OCI-LY3 (cell line): Measurements from ENCODE around the gene BLCAP.

ENCODE experiments used
- H2AFZ ChIP-seq: fragments of 200-600, 300-600 bp; shearing (Covaris generic); 2 replicates; pipeline ENCODE4 v1.6.0; 2014; ENCODE audit warnings: antibody characterized with exemption, low read depth, low read length
- H3K27ac ChIP-seq: fragments of 200-600, 300-600 bp; sonication (generic); 2 replicates; pipeline ENCODE4 v1.5.1; 2014; ENCODE audit warnings: mild to moderate bottlenecking, low read length, moderate library complexity, mixed read lengths
- H3K27me3 ChIP-seq: fragments of 200-600, 300-600 bp; sonication (generic); 2 replicates; pipeline ENCODE4 v1.6.1; 2014; ENCODE audit warnings: low read depth, low read length, mixed read lengths
- H3K36me3 ChIP-seq: fragments of 200-600, 300-600 bp; sonication (generic); replicated peaks from 2 replicates; pipeline ENCODE3; 2014; ENCODE audit warnings: low read depth, low read length, mixed read lengths
- H3K4me1 ChIP-seq: fragments of 300-600, 200-600 bp; sonication (generic); 2 replicates; pipeline ENCODE4 v1.6.1; 2014; ENCODE audit warnings: low read length, mixed read lengths
- H3K4me2 ChIP-seq: fragments of 200-600, 300-600 bp; sonication (generic); 2 replicates; pipeline ENCODE4 v1.6.1; 2014; ENCODE audit warnings: low read length, mixed read lengths
- H3K4me3 ChIP-seq: fragments of 300-600, 200-600 bp; sonication (generic); 2 replicates; pipeline ENCODE4 v1.5.1; 2014; ENCODE audit warnings: antibody characterized with exemption, mild to moderate bottlenecking, low read length, moderate library complexity
- H3K79me2 ChIP-seq: fragments of 300-600, 200-600 bp; shearing (Covaris generic); 2 replicates; pipeline ENCODE4 v1.6.1; 2014; ENCODE audit warnings: mild to moderate bottlenecking, low read length, mixed read lengths
- H3K9ac ChIP-seq: fragments of 300-600, 200-600 bp; shearing (Covaris generic); 2 replicates; pipeline ENCODE4 v1.6.0; 2014; ENCODE audit warnings: mild to moderate bottlenecking, low read length, moderate library complexity
- H3K9me3 ChIP-seq: fragments of 200-600, 300-600 bp; shearing (Covaris generic); 2 replicates; pipeline ENCODE4 v1.6.1; 2014; ENCODE audit warnings: low read length, mixed read lengths; ENCODE audit not compliant: insufficient read depth
- H4K20me1 ChIP-seq: fragments of 200-600, 300-600 bp; sonication (generic); 2 replicates; pipeline ENCODE4 v1.6.1; 2016; ENCODE audit warnings: low read length, mixed read lengths; ENCODE audit not compliant: insufficient read depth
- EZH2phosphoT487 ChIP-seq: fragments of 200-600 bp; shearing (Covaris generic); IDR thresholded peaks from 2 replicates; pipeline ENCODE4 v1.6.1; 2018; ENCODE audit warnings: antibody characterized with exemption, mixed run types, low read depth
- TF ChIP-seq, protein P1 (sequence below): fragments of 200-600, 300-600 bp; sonication (generic); IDR thresholded peaks from 2 replicates; pipeline ENCODE4 v1.5.1; 2014; ENCODE audit warnings: antibody characterized with exemption, low read length, low read depth

The BLCAP gene

DNA sequence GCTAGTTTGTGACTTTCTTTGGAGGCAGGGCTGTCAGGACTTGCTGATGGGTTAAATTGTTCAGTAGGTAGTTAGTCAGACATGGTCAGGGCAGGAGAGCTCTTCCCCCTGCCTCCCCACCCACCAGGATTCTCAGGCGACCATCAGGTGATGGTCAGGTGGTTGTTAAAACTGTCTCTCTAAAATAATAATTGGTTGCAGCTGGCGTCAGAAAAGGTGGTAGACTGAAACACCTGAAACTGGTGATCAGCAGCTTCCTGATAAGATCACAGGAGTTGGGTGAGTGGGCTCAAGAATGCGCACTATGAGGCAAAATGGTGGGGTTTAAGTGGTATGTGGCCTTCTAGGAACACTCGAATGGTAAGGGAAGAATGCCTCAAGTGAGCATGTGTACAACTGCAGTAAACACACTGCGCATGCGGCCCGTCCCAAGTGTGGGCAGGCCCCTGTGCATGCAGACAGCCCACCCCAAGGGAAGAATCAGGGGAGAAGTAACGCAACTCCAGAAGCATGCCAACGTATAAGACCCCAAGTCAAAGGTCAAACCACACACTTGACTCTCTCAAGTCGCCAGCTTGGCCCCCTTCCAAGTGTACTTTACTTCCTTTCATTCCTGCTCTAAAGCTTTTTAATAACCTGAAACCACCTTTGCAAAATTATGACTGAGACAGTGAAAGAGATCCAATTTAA, 7.9 kb upstream of the BLCAP start:
- H3K27ac ChIP-seq = peak overlapping the region; percentile 52
- H4K20me1 ChIP-seq = no peaks in the 10 kb centered on the region
- no peaks in the 10 kb centered on the region for H3K27me3 ChIP-seq
- peak overlapping the region; percentile 29; the same call in 1 of the 2 replicates for H3K9ac ChIP-seq
- no peaks in the 10 kb centered on the region for H3K79me2 ChIP-seq
- H3K36me3 ChIP-seq = no peaks in the 10 kb centered on the region
- H3K4me1 ChIP-seq = peaks cover 42% of the 10 kb centered on the region
- peak overlapping the region; percentile 55 for H3K4me2 ChIP-seq
- no peaks in the 10 kb centered on the region for H3K9me3 ChIP-seq
- H2AFZ ChIP-seq = peak overlapping the region; percentile 48
- peak overlapping the region; percentile 1; the same call in 1 of the 2 replicates for H3K4me3 ChIP-seq
- no peak for TF ChIP-seq EZH2phosphoT487
- TF ChIP-seq, protein P1, sequence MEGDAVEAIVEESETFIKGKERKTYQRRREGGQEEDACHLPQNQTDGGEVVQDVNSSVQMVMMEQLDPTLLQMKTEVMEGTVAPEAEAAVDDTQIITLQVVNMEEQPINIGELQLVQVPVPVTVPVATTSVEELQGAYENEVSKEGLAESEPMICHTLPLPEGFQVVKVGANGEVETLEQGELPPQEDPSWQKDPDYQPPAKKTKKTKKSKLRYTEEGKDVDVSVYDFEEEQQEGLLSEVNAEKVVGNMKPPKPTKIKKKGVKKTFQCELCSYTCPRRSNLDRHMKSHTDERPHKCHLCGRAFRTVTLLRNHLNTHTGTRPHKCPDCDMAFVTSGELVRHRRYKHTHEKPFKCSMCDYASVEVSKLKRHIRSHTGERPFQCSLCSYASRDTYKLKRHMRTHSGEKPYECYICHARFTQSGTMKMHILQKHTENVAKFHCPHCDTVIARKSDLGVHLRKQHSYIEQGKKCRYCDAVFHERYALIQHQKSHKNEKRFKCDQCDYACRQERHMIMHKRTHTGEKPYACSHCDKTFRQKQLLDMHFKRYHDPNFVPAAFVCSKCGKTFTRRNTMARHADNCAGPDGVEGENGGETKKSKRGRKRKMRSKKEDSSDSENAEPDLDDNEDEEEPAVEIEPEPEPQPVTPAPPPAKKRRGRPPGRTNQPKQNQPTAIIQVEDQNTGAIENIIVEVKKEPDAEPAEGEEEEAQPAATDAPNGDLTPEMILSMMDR = no peak

DNA sequence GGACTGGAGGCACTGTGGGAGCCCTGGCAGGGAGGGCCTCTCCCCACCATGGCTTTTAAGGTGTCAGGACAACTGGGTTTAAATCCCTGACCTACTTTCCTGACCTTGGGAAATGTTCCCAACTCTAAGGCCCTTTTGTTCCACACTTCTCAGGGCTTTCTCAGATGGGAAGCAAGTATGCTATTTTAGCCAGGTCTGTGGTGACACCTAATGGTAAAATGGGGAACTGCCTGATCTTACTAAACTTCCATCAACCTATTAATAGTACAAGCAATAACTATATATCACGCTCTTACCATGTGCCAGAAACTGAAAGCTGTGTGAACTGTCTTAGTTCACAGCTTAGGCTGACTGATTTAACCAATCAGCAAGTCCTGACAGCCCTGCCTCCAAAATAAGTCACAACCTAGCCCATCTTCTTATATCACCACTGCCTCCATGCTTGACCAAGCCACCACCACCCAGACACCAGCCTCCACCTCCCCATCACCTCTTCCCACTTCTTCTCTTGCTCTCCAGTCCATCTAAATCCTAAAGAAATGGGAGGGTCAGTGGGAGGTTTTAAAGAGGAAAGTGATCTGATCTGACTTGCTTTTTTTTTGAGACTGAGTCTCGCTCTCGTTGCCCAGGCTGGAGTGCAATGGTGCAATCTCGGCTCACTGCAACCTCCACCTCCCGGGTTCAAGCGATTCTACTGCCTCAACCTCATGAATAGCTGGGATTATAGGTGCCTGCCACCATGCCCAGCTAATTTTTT, 6.9 kb upstream of the BLCAP start:
- Histone ChIP-seq H3K9ac (peak overlapping the region; percentile 18; the same call in 1 of the 2 replicates), H4K20me1 (no peaks in the 10 kb centered on the region), H3K4me3 (peak overlapping the region; percentile 29), H3K4me1 (peaks cover 42% of the 10 kb centered on the region), H3K9me3 (no peaks in the 10 kb centered on the region), H2AFZ (peak overlapping the region; percentile 48), H3K36me3 (no peaks in the 10 kb centered on the region), H3K79me2 (no peaks in the 10 kb centered on the region), H3K4me2 (peak overlapping the region; percentile 55), H3K27ac (peak overlapping the region; percentile 52; the same call in 1 of the 2 replicates), H3K27me3 (no peaks in the 10 kb centered on the region)
- TF ChIP-seq EZH2phosphoT487 = no peak
- TF ChIP-seq, protein P1 = peak; percentile 99

DNA sequence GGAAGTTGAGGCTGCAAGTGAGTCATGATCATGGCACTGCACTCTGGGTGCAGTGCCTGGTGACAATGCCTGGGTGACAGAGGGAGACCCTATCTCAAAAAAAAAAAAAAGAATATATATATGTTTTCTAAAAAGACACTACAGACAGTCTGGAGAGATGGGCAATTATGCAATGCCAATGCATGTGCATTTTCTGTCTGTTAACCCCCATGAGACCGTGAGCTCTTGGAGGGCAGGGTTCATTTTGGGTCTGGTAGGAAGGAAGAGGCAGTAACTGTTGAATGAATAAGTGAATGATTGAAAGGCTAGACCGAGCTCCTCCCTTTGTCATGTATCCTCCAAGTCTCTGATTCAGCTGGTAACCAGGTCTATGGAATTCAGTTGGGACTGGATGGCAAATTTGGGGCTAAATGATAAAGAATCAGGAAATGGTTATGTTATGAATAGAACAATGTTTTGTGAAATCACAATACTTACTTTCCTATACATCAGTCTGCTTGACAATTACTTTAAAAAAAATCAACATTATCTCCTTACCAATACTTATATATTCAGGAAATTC, 5.6 kb upstream of the BLCAP start:
- no peaks in the 10 kb centered on the region for H3K27me3 ChIP-seq
- H3K4me3 ChIP-seq = no peak overlapping the region
- no peak overlapping the region for H3K27ac ChIP-seq
- H2AFZ ChIP-seq = no peak overlapping the region
- no peaks in the 10 kb centered on the region for H3K9me3 ChIP-seq
- no peak overlapping the region for H3K4me2 ChIP-seq
- H4K20me1 ChIP-seq = no peaks in the 10 kb centered on the region
- peaks cover 44% of the 10 kb centered on the region for H3K4me1 ChIP-seq
- no peaks in the 10 kb centered on the region for H3K79me2 ChIP-seq
- TF ChIP-seq, protein P1 = no peak
- TF ChIP-seq EZH2phosphoT487 = no peak
- H3K36me3 ChIP-seq = no peaks in the 10 kb centered on the region
- H3K9ac ChIP-seq = no peak overlapping the region

DNA sequence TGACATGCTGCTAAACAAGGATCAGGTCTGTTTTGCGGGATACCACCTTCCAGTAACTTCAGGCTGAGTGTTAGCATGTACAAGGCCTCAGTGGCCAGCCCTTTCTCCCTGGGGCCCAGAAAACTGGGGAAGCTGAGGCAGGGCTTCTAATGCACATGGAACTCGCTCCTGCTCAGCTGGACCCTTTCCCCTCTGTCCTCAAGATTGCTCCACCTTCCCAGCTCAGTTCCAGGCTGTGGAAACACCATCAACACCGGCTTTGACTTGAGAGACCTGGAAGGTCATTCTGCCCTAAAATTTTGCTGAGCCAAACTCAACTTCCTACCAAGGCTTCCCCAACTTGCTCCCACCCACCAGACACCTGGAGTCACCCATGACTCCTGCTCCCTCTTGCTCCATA, 4.2 kb upstream of the BLCAP start:
- H3K4me1 ChIP-seq = peaks cover 38% of the 10 kb centered on the region
- H4K20me1 ChIP-seq = no peaks in the 10 kb centered on the region
- no peaks in the 10 kb centered on the region for H3K36me3 ChIP-seq
- H3K27ac ChIP-seq = no peak overlapping the region
- H3K4me3 ChIP-seq = no peak overlapping the region
- no peaks in the 10 kb centered on the region for H3K9me3 ChIP-seq
- no peak for TF ChIP-seq EZH2phosphoT487
- TF ChIP-seq, protein P1 = no peak
- peaks cover 7% of the 10 kb centered on the region for H3K79me2 ChIP-seq
- H3K9ac ChIP-seq = no peak overlapping the region
- no peak overlapping the region for H3K4me2 ChIP-seq
- no peaks in the 10 kb centered on the region for H3K27me3 ChIP-seq
- no peak overlapping the region for H2AFZ ChIP-seq
